H9 (cell line): ENCODE measurements around the gene EFNA5. TPM values are rescaled to one million over a fixed set of nuclear protein-coding genes. Genes with fewer than 3 reads are reported as not detected.
A peak's percentile ranks its signal among the peaks of the same experiment; 100 is the strongest.

ENCODE experiments used
- DNase-seq: peaks from one replicate; pipeline ENCODE4 v3.0.0-alpha.2; 2017
- H2AFZ ChIP-seq: one replicate; pipeline ENCODE4 v1.6.1; 2013; ENCODE audit warnings: mild to moderate bottlenecking, low read length, control low read depth, moderate library complexity
- H2AK5ac ChIP-seq: 2 replicates; pipeline ENCODE4 v1.6.1; 2013; ENCODE audit warnings: low read length, control low read depth, mixed read lengths; ENCODE audit not compliant: insufficient read length
- H2BK120ac ChIP-seq: one replicate; pipeline ENCODE4 v1.6.1; 2013; ENCODE audit warnings: low read depth, mild to moderate bottlenecking, low read length, control low read depth, inconsistent platforms; ENCODE audit not compliant: poor library complexity, severe bottlenecking
- H2BK12ac ChIP-seq: 2 replicates; pipeline ENCODE4 v1.6.1; 2013; ENCODE audit warnings: low read length, control low read depth, mixed read lengths, low read depth; ENCODE audit not compliant: insufficient read length
- H2BK15ac ChIP-seq: 2 replicates; pipeline ENCODE4 v1.6.1; 2013; ENCODE audit warnings: low read depth, low read length, control low read depth
- H2BK20ac ChIP-seq: one replicate; pipeline ENCODE4 v1.6.1; 2013; ENCODE audit warnings: low read depth, mild to moderate bottlenecking, low read length, control low read depth, inconsistent platforms; ENCODE audit not compliant: poor library complexity, severe bottlenecking
- H2BK5ac ChIP-seq: 2 replicates; pipeline ENCODE4 v1.6.1; 2013; ENCODE audit warnings: low read length, control low read depth, mixed read lengths; ENCODE audit not compliant: insufficient read length
- H3K14ac ChIP-seq: 2 replicates; pipeline ENCODE4 v1.6.1; 2013; ENCODE audit warnings: low read length, control low read depth; ENCODE audit not compliant: insufficient read depth
- H3K18ac ChIP-seq: 2 replicates; pipeline ENCODE4 v1.6.1; 2013; ENCODE audit warnings: low read depth, mild to moderate bottlenecking, mixed read lengths, low read length, control low read depth; ENCODE audit not compliant: insufficient read length
- H3K23ac ChIP-seq: 2 replicates; pipeline ENCODE4 v1.6.1; 2013; ENCODE audit warnings: low read length, control low read depth, mixed read lengths, low read depth; ENCODE audit not compliant: insufficient read length
- H3K23me2 ChIP-seq: 2 replicates; pipeline ENCODE4 v1.6.1; 2013; ENCODE audit warnings: low read depth, mild to moderate bottlenecking, mixed read lengths, low read length, control low read depth; ENCODE audit not compliant: insufficient read length, poor library complexity, severe bottlenecking
- H3K27ac ChIP-seq: 2 replicates; pipeline ENCODE4 v1.5.1; 2013; ENCODE audit warnings: low read length, control low read depth, mixed read lengths, low read depth; ENCODE audit not compliant: insufficient read length
- H3K27me3 ChIP-seq: 2 replicates; pipeline ENCODE4 v1.6.1; 2013; ENCODE audit warnings: low read length, control low read depth, inconsistent platforms; ENCODE audit not compliant: insufficient read depth
- H3K4ac ChIP-seq: 2 replicates; pipeline ENCODE4 v1.6.1; 2013; ENCODE audit warnings: low read depth, mild to moderate bottlenecking, control low read depth, inconsistent platforms, low read length, moderate library complexity
- H3K4me1 ChIP-seq: 2 replicates; pipeline ENCODE4 v1.6.1; 2013; ENCODE audit warnings: low read length, control low read depth, inconsistent platforms; ENCODE audit not compliant: insufficient read depth
- H3K4me2 ChIP-seq: 2 replicates; pipeline ENCODE4 v1.6.1; 2013; ENCODE audit warnings: low read length, control low read depth, mixed read lengths; ENCODE audit not compliant: insufficient read length, insufficient read depth
- H3K56ac ChIP-seq: 2 replicates; pipeline ENCODE4 v1.6.1; 2013; ENCODE audit warnings: low read depth, mild to moderate bottlenecking, mixed read lengths, low read length, control low read depth; ENCODE audit not compliant: insufficient read length
- H3K79me1 ChIP-seq: 2 replicates; pipeline ENCODE4 v1.6.1; 2013; ENCODE audit warnings: low read depth, mild to moderate bottlenecking, moderate library complexity, low read length, control low read depth, inconsistent platforms; ENCODE audit not compliant: insufficient read depth, poor library complexity, severe bottlenecking
- H3K79me2 ChIP-seq: 2 replicates; pipeline ENCODE4 v1.6.1; 2013; ENCODE audit warnings: low read length, control low read depth, inconsistent platforms; ENCODE audit not compliant: insufficient read depth
- H3K9ac ChIP-seq: 2 replicates; pipeline ENCODE4 v1.6.1; 2013; ENCODE audit warnings: low read length, control low read depth, mixed read lengths; ENCODE audit not compliant: insufficient read length; ENCODE audit errors: extremely low read depth
- H3K9me3 ChIP-seq: one replicate; pipeline ENCODE4 v1.6.1; 2013; ENCODE audit warnings: low read depth, low read length, inconsistent platforms; ENCODE audit not compliant: control insufficient read depth
- H3T11ph ChIP-seq: one replicate; pipeline ENCODE4 v1.6.1; 2013; ENCODE audit warnings: mild to moderate bottlenecking, low read length, control low read depth, inconsistent platforms
- H4K20me1 ChIP-seq: one replicate; pipeline ENCODE4 v1.6.1; 2013; ENCODE audit not compliant: control insufficient read depth, insufficient read length, insufficient read depth
- H4K5ac ChIP-seq: 2 replicates; pipeline ENCODE4 v1.6.1; 2013; ENCODE audit warnings: low read depth, mild to moderate bottlenecking, mixed read lengths, low read length, control low read depth; ENCODE audit not compliant: insufficient read length
- H4K8ac ChIP-seq: replicated peaks from 2 replicates; pipeline ENCODE4 v1.6.1; 2013; ENCODE audit warnings: low read length, control low read depth, mixed read lengths, low read depth; ENCODE audit not compliant: insufficient read length
- H4K91ac ChIP-seq: 2 replicates; pipeline ENCODE4 v1.6.1; 2013; ENCODE audit warnings: low read depth, mild to moderate bottlenecking, moderate library complexity, mixed read lengths, low read length, control low read depth; ENCODE audit not compliant: insufficient read length
- H3K27ac Mint-ChIP-seq, 3 experiments: 2 replicates in 2 of 3; 3 replicates in 1 of 3; pipeline ENCODE4 v1.8.0; 2020 to 2021; ENCODE audit warnings: mixed read lengths in 3 of 3, mild to moderate bottlenecking in 1 of 3, moderate library complexity in 1 of 3
- H3K27me3 Mint-ChIP-seq: 2 replicates; pipeline ENCODE4 v1.8.0; 2021; ENCODE audit warnings: low read depth, mild to moderate bottlenecking, moderate library complexity, mixed read lengths
- H3K36me3 Mint-ChIP-seq, 3 experiments: 2 replicates in 2 of 3; 3 replicates in 1 of 3; pipeline ENCODE4 v1.8.0; 2020 to 2021; ENCODE audit warnings: low read depth in 3 of 3, mixed read lengths in 3 of 3; ENCODE audit not compliant: insufficient read depth in 1 of 3
- H3K4me1 Mint-ChIP-seq, 2 experiments: 2 replicates each; pipeline ENCODE4 v1.8.0; 2020; ENCODE audit warnings: mixed read lengths in 2 of 2
- H3K4me3 Mint-ChIP-seq, 2 experiments: 2 replicates in 1 of 2; 3 replicates in 1 of 2; pipeline ENCODE4 v1.8.0; 2020 to 2021; ENCODE audit warnings: mild to moderate bottlenecking in 2 of 2, mixed read lengths in 2 of 2, moderate library complexity in 1 of 2
- H3K9me3 Mint-ChIP-seq, 2 experiments: 2 replicates in 1 of 2; 3 replicates in 1 of 2; pipeline ENCODE4 v1.8.0; 2020; ENCODE audit warnings: mild to moderate bottlenecking in 2 of 2, mixed read lengths in 2 of 2, moderate library complexity in 1 of 2
- CTCF ChIP-seq: fragments of 200-600 bp; sonication (generic); conservative IDR thresholded peaks from 3 replicates; pipeline ENCODE4 v1.8.0; 2021; ENCODE audit warnings: antibody characterized with exemption, mild to moderate bottlenecking
- WGBS: extraction: QIAGEN DNeasy Blood & Tissue Kit; methylation state at CpG from one replicate; pipeline ENCODE4 v1.1.7; 2013; ENCODE audit warnings: missing lambda C conversion rate, low lambda C conversion rate, mixed read lengths; ENCODE audit not compliant: insufficient read length; ENCODE audit errors: extremely low coverage; 5-methylcytosine and 5-hydroxymethylcytosine counted together
- total RNA-seq: library from RNA; stranded (reverse); gene quantifications from 2 replicates; pipeline ENCODE4 v1.2.1, GENCODE V29; 2021

EFNA5 gene
- total RNA-seq, 1 experiment from 2014 or later = 20.4 TPM

DNA sequence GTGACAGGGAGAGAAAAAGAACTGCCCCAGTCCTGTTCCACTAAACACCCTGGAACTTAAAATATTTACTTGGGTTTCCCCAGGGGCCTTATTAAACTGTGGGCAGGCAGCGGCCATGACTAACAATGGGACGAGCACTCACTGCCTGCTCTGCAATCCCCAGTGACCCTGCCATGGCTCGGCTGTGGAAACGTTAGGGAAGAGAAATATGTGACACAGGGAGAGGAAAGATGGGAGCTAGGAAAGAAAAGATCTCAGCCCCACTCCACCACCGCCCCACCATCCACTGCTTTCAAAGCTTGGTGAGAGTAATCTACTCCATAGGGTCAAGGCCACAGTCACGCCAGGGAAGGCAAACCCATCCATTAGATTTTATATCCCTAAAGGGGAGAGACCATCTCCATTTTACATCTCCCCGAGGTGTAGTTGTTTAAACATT is 117.6 kb downstream of the EFNA5 start:
- no peak overlapping the region for H2BK15ac ChIP-seq
- H3K79me1 ChIP-seq = no peaks in the 10 kb centered on the region
- peak overlapping the region; percentile 75 for H4K5ac ChIP-seq
- H4K20me1 ChIP-seq = no peaks in the 10 kb centered on the region
- no peak overlapping the region for H2BK5ac ChIP-seq
- H3K27me3 ChIP-seq = no peaks in the 10 kb centered on the region
- H3K9ac ChIP-seq = no peak overlapping the region
- no peak overlapping the region for H2BK20ac ChIP-seq
- WGBS = no CpG with 5 or more reads among the region's 7 CpGs
- no peak overlapping the region for H3K18ac ChIP-seq
- no peak overlapping the region for H3K56ac ChIP-seq
- H3K14ac ChIP-seq = no peak overlapping the region
- no peak overlapping the region for H3K27ac ChIP-seq
- no peaks in the 10 kb centered on the region for H3K4me1 ChIP-seq
- peak overlapping the region in 2 of 3 experiments; percentile 60 to 89; a peak in 3 of 7 replicates for H3K27ac Mint-ChIP-seq
- H3K23me2 ChIP-seq = no peaks in the 10 kb centered on the region
- no peak overlapping the region for H2BK120ac ChIP-seq
- H4K91ac ChIP-seq = no peak overlapping the region
- H2AK5ac ChIP-seq = no peak overlapping the region
- H3K79me2 ChIP-seq = no peaks in the 10 kb centered on the region
- no peak overlapping the region for H3K4me2 ChIP-seq
- TF ChIP-seq CTCF = no peak
- H3K9me3 ChIP-seq = no peaks in the 10 kb centered on the region
- no peaks in the 10 kb centered on the region for H3K9me3 Mint-ChIP-seq
- no peak overlapping the region for H3T11ph ChIP-seq
- no peak overlapping the region for H3K4me3 Mint-ChIP-seq
- H4K8ac ChIP-seq = no peak overlapping the region
- DNase-seq = no peak
- H2BK12ac ChIP-seq = no peak overlapping the region
- no peak overlapping the region for H3K4ac ChIP-seq
- peaks cover 44 to 55% of the 10 kb centered on the region in 2 experiments for H3K4me1 Mint-ChIP-seq
- no peaks in the 10 kb centered on the region for H3K36me3 Mint-ChIP-seq
- no peak overlapping the region for H3K23ac ChIP-seq
- no peaks in the 10 kb centered on the region for H3K27me3 Mint-ChIP-seq
- no peak overlapping the region for H2AFZ ChIP-seq
